HEK293 (cell line): ENCODE data around the gene PDE6B.
"Not testable (repeated sequence)": the region's sequence is repeated elsewhere in the genome, so short reads cannot be mapped to it uniquely, and the experiment has no call there.

Experiments
- CTCF ChIA-PET: fragments of 350-600 bp; formaldehyde crosslinking; extraction: SDS; loops from one replicate; lab custom pipeline; 2021; ENCODE audit warnings: antibody characterized with exemption; lab: Yijun Ruan, JAX
- POLR2A ChIA-PET: fragments of 300-600 bp; formaldehyde crosslinking; extraction: SDS; loops from one replicate; lab custom pipeline; 2020; ENCODE audit warnings: antibody characterized with exemption, inconsistent platforms; lab: Yijun Ruan, JAX
- H3K27ac ChIP-seq: fragments of 200-500 bp; sonication (Bioruptor generic); 2 replicates; pipeline ENCODE4 v1.5.1; 2014; ENCODE audit warnings: low read depth, low read length, control low read depth, inconsistent platforms; ENCODE audit errors: extremely low read depth
- H3K36me3 ChIP-seq, 2 experiments: fragments of 200-500 bp in 1 of 2; sonication (Bioruptor generic) in 1 of 2; 1 replicate in 1 of 2; 2 replicates in 1 of 2; pipeline ENCODE4 v1.5.1; 2014 to 2017; ENCODE audit warnings: inconsistent platforms in 2 of 2, low read length in 2 of 2; ENCODE audit not compliant: control insufficient read depth in 2 of 2, insufficient read depth in 1 of 2
- H3K4me1 ChIP-seq: fragments of 200-500 bp; sonication (Bioruptor generic); 2 replicates; pipeline ENCODE4 v1.5.1; 2014; ENCODE audit warnings: mild to moderate bottlenecking, low read length, inconsistent platforms; ENCODE audit not compliant: control insufficient read depth, insufficient read depth
- H3K4me3 ChIP-seq: 2 replicates; pipeline ENCODE4 v1.5.1; 2011; ENCODE audit warnings: low read depth, mild to moderate bottlenecking, control low read depth, low read length, moderate library complexity
- H3K9me3 ChIP-seq: fragments of 200-500 bp; sonication (Bioruptor generic); 2 replicates; pipeline ENCODE4 v1.5.1; 2014; ENCODE audit warnings: low read depth, low read length, inconsistent platforms; ENCODE audit not compliant: control insufficient read depth, insufficient read depth
- KLF1 ChIP-seq: fragments of 450-650 bp; formaldehyde crosslinking; IDR thresholded peaks from 2 replicates; pipeline ENCODE4 v1.5.1; 2016; ENCODE audit warnings: missing biosample characterization, missing genetic modification characterization
- PRDM10 ChIP-seq: fragments of 450-650 bp; formaldehyde crosslinking; IDR thresholded peaks from 2 replicates; pipeline ENCODE4 v1.5.1; 2016; ENCODE audit warnings: missing biosample characterization, missing genetic modification characterization
- ZNF10 ChIP-seq: fragments of 450-650 bp; formaldehyde crosslinking; IDR thresholded peaks from 2 replicates; pipeline ENCODE4 v1.5.1; 2017; ENCODE audit warnings: missing biosample characterization, missing genetic modification characterization
- ZNF350 ChIP-seq: fragments of 450-650 bp; formaldehyde crosslinking; IDR thresholded peaks from 2 replicates; pipeline ENCODE4 v1.5.0; 2017; ENCODE audit warnings: missing biosample characterization, mild to moderate bottlenecking, missing genetic modification characterization
- ZNF629 ChIP-seq: fragments of 450-650 bp; formaldehyde crosslinking; IDR thresholded peaks from 2 replicates; pipeline ENCODE4 v1.5.1; 2017; ENCODE audit warnings: missing biosample characterization, missing genetic modification characterization
- ZNF639 ChIP-seq: fragments of 450-650 bp; formaldehyde crosslinking; IDR thresholded peaks from 2 replicates; pipeline ENCODE4 v1.5.1; 2016; ENCODE audit warnings: missing biosample characterization, missing genetic modification characterization
- ZNF654 ChIP-seq: fragments of 450-650 bp; formaldehyde crosslinking; IDR thresholded peaks from 2 replicates; pipeline ENCODE4 v1.5.1; 2016; ENCODE audit warnings: low read depth, missing biosample characterization, missing genetic modification characterization
- ZNF670 ChIP-seq: fragments of 450-650 bp; formaldehyde crosslinking; IDR thresholded peaks from 2 replicates; pipeline ENCODE4 v1.5.1; 2016; ENCODE audit warnings: missing biosample characterization, missing genetic modification characterization, low read depth

The PDE6B gene

GRCh38 chr4:587671-588350 lies 37.6 kb upstream of the PDE6B start (continued):
- TF ChIP-seq ZNF670 (tag by site-specific recombination) = no peak
- TF ChIP-seq ZNF350 (tag by site-specific recombination) = no peak

DNA sequence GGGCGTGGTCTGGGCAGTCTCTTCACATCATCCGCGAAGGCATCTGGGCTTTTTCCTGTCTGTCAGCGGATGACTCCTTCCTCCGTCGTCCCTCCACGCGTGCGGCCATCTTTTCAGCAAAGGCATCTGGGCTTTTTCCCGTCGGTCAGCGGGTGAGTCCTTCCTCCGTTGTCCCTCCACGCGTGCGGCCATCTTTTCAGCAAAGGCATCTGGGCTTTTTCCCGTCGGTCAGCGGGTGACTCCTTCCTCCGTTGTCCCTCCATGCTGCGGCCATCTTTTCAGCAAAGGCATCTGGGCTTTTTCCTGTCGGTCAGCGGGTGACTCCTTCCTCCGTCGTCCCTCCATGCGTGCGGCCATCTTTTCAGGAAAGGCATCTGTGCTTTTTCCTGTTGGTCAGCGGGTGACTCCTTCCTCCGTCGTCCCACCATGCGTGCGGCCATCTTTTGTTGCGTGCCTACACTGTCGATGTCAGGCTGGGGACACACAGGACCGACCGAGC lies 37.0 kb upstream of the PDE6B start:
- H3K4me3 ChIP-seq = no peak overlapping the region
- ChIA-PET CTCF (interaction anchor here (1.7 kb wide), 1 partner anchor 14 kb away, joined by 3 read pairs; no protein-coding TSS in a partner anchor), POLR2A (no interaction called here)
- no peaks in the 10 kb centered on the region for H3K9me3 ChIP-seq
- no peaks in the 10 kb centered on the region for H3K4me1 ChIP-seq
- no peak for TF ChIP-seq ZNF629 (tag by site-specific recombination)
- TF ChIP-seq PRDM10 = no peak
- TF ChIP-seq ZNF654 = no peak
- no peaks in the 10 kb centered on the region for H3K36me3 ChIP-seq
- H3K27ac ChIP-seq = no peak overlapping the region

DNA sequence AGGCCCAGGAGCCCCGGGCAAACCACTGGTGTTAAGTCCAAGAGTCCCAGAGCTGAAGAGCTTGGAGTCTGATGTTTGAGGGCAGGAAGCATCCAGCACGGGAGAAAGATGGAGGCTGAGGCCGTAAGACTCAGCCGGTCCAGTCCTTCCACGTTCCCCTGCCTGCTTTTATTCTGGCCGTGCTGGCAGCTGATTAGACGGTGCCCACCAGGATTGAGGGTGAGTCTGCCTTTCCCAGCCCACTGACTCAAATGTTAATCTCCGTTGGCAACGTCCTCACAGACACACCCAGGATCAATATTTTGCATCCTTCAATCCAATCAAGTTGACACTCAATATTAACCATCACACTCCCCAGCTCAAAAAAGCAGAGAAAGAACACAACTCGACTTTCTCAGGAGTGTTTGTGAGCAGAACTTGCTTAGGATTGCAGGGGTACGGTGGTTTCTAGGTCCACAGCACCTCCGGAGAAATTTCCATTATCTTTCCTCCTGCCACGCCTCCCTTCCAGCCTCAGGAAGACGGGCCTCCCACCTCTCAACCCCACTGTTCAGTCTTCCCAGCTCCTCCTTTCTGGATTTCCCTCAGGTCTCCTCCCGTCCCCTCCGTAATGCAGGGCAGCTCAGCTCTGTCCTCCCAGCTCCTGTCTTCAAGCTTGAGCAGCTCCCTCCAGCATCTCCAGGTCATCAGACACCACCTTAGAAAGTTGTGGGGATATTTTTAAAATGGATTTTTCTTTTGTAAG lies 36.0 kb upstream of the PDE6B start:
- Histone ChIP-seq H3K9me3 (no peaks in the 10 kb centered on the region), H3K27ac (no peak overlapping the region), H3K4me3 (no peak overlapping the region), H3K4me1 (no peaks in the 10 kb centered on the region), H3K36me3 (no peaks in the 10 kb centered on the region)
- TF ChIP-seq ZNF639 (tag by site-specific recombination) = no peak
- ChIA-PET POLR2A (no interaction called here), CTCF (no interaction called here)

DNA sequence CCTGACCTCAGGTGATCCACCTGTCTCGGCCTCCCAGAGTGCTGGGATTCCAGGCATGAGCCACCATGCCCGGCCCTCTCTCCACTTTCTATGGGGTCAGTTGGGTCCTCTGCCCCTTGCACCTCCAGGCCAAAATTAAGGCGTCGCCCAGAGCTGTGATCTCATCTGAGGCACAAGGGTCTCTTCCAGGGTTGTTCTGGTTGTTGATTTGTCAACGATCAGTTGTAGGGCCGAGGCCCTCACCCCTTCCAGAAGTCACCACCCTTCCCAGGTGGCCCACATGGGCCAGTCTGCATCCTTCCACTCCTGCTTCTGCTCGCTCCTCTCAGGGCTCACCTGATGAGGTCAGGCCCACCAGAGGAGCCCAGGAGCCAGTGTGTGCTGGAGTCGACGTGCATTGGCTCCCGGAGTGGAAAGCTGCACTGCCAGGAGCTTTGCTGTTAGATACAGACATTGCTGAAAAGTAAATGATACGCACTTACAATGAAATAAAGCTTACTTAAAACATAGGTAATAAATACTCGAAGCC lies 35.0 kb upstream of the PDE6B start:
- no peaks in the 10 kb centered on the region for H3K9me3 ChIP-seq
- no peak overlapping the region for H3K27ac ChIP-seq
- H3K4me1 ChIP-seq = no peaks in the 10 kb centered on the region
- POLR2A ChIA-PET = no interaction called here
- no peaks in the 10 kb centered on the region for H3K36me3 ChIP-seq
- H3K4me3 ChIP-seq = no peak overlapping the region
- CTCF ChIA-PET = interaction anchor here (0.9 kb wide), 1 partner anchor 11 kb away, joined by 3 read pairs; no protein-coding TSS in a partner anchor
- TF ChIP-seq ZNF10 (tag by site-specific recombination) (peak; percentile 95), KLF1 (tag by site-specific recombination) (no peak)

- H3K9me3 ChIP-seq, H3K4me3 ChIP-seq, CTCF ChIA-PET, H3K36me3 ChIP-seq, POLR2A ChIA-PET, H3K27ac ChIP-seq, H3K4me1 ChIP-seq: not testable (repeated sequence)
These were observed 33.2 kb upstream of the PDE6B start for GRCh38 chr4:592178-592577.
